PC-3 (cell line): ENCODE measurements around the gene ARMH2. TPM values are rescaled to one million over a fixed set of nuclear protein-coding genes. Genes with fewer than 3 reads are reported as not detected.

Source experiments
- ATAC-seq: fragments of 200-7000 bp; cut with Tn5 transposase; 2 replicates; pipeline ENCODE4 v1.9.1; 2020; ENCODE audit warnings: mild to moderate bottlenecking, moderate library complexity
- BruUV-seq: library from RNA; stranded (reverse); fragments of 400-500 nt; replicated peaks from 2 replicates; lab custom pipeline; 2021; lab: Mats Ljungman, UMichigan
- CTCF ChIA-PET: fragments of 300-600 bp; sonication (Branson Sonifier 250); formaldehyde crosslinking; loops from one replicate; lab custom pipeline; 2022; ENCODE audit warnings: antibody characterized with exemption; lab: Charles Lee
- POLR2A ChIA-PET: fragments of 300-600 bp; sonication (Branson Sonifier 250); formaldehyde crosslinking; loops from one replicate; lab custom pipeline; 2022; ENCODE audit warnings: antibody characterized with exemption; ENCODE audit not compliant: unreplicated experiment; lab: Charles Lee
- DNase-seq: peaks from one replicate; pipeline ENCODE4 v3.0.0-alpha.2; 2015
- H2AFZ ChIP-seq: fragments of 300-600 bp; sonication (generic); 2 replicates; pipeline ENCODE4 v1.6.0; 2016; ENCODE audit warnings: antibody characterized with exemption, low read length
- H3F3A ChIP-seq: fragments of 300-600 bp; sonication (generic); one replicate; pipeline ENCODE4 v1.6.0; 2017; ENCODE audit warnings: antibody characterized with exemption, low read length, control low read depth, mild to moderate bottlenecking; ENCODE audit not compliant: unreplicated experiment
- H3K27ac ChIP-seq: fragments of 300-600 bp; sonication (generic); 2 replicates; pipeline ENCODE4 v1.5.1; 2016; ENCODE audit warnings: mild to moderate bottlenecking, low read length
- H3K27me3 ChIP-seq: fragments of 300-600 bp; sonication (generic); 2 replicates; pipeline ENCODE4 v1.6.1; 2016; ENCODE audit warnings: low read length, mixed read lengths
- H3K36me3 ChIP-seq: fragments of 300-600 bp; sonication (generic); 2 replicates; pipeline ENCODE4 v1.6.1; 2016; ENCODE audit warnings: low read depth, mixed run types, low read length, mixed read lengths
- H3K4me1 ChIP-seq: fragments of 300-600 bp; sonication (generic); 2 replicates; pipeline ENCODE4 v1.5.1; 2016; ENCODE audit warnings: low read length; ENCODE audit not compliant: insufficient read depth
- H3K4me2 ChIP-seq: fragments of 300-600 bp; sonication (generic); 2 replicates; pipeline ENCODE4 v1.6.0; 2016; ENCODE audit warnings: low read length
- H3K4me3 ChIP-seq: fragments of 300-600 bp; sonication (generic); 2 replicates; pipeline ENCODE4 v1.5.1; 2016; ENCODE audit warnings: mild to moderate bottlenecking, low read length, mixed read lengths
- H3K79me2 ChIP-seq: fragments of 300-600 bp; sonication (generic); 2 replicates; pipeline ENCODE4 v1.6.1; 2017; ENCODE audit warnings: low read length, mixed read lengths
- H3K9ac ChIP-seq: fragments of 300-600 bp; sonication (generic); 2 replicates; pipeline ENCODE4 v1.6.0; 2016; ENCODE audit warnings: mild to moderate bottlenecking, low read length
- H3K9me2 ChIP-seq: fragments of 300-600 bp; sonication (generic); replicated peaks from 2 replicates; pipeline ENCODE4 v1.6.1; 2016; ENCODE audit warnings: mixed run types, low read length, mixed read lengths
- H3K9me3 ChIP-seq: fragments of 300-600 bp; sonication (generic); 2 replicates; pipeline ENCODE4 v1.6.1; 2016; ENCODE audit warnings: low read length, mixed read lengths
- H4K20me1 ChIP-seq: fragments of 300-600 bp; sonication (generic); 2 replicates; pipeline ENCODE4 v1.6.1; 2016; ENCODE audit warnings: low read length, mixed read lengths
- CTCF ChIP-seq: fragments of 300-600 bp; sonication (generic); conservative IDR thresholded peaks from 2 replicates; pipeline ENCODE4 v1.5.1; 2017; ENCODE audit warnings: antibody characterized with exemption, low read depth, mild to moderate bottlenecking, low read length
- EZH2 ChIP-seq: fragments of 300-600 bp; sonication (generic); IDR thresholded peaks from one replicate; pipeline ENCODE4 v1.6.1; 2017; ENCODE audit warnings: antibody characterized with exemption, mild to moderate bottlenecking, low read length; ENCODE audit not compliant: unreplicated experiment
- EZH2phosphoT487 ChIP-seq: fragments of 300-600 bp; sonication (generic); IDR thresholded peaks from 2 replicates; pipeline ENCODE4 v1.6.1; 2018; ENCODE audit warnings: mild to moderate bottlenecking, antibody characterized with exemption, low read length, borderline replicate concordance
- intact Hi-C: fragments of 100-400 bp; cut with micrococcal nuclease; formaldehyde crosslinking; loops from 2 replicates; pipeline ENCODE4 v1.9.0; 2023
- total RNA-seq: library from RNA; depleted of rRNA; stranded (reverse); fragments of >200 nt; gene quantifications from 2 replicates; pipeline ENCODE4 v1.2.3, GENCODE V29; 2014; rRNA removed

ARMH2 gene
- total RNA-seq, 1 experiment from 2014 or later, result not detected

- Histone ChIP-seq H3K27me3 (no peaks in the 10 kb centered on the region), H4K20me1 (no peaks in the 10 kb centered on the region), H3K27ac (no peak overlapping the region), H3K36me3 (no peaks in the 10 kb centered on the region), H3K79me2 (no peaks in the 10 kb centered on the region), H3K4me3 (no peak overlapping the region), H3K4me2 (no peak overlapping the region), H2AFZ (no peak overlapping the region), H3K9me2 (no peaks in the 10 kb centered on the region), H3K4me1 (peaks cover 2% of the 10 kb centered on the region; the same call in 1 of the 2 replicates), H3K9me3 (peaks cover 5% of the 10 kb centered on the region; the same call in 1 of the 2 replicates), H3F3A (no peaks in the 10 kb centered on the region), H3K9ac (no peak overlapping the region)
- BruUV-seq, result no TSS peak
- ATAC-seq (no peak), DNase-seq (no peak)
- POLR2A ChIA-PET, result no interaction called here
- intact Hi-C loops, result no loop called here
- TF ChIP-seq EZH2phosphoT487 (no peak), CTCF (no peak), EZH2 (no peak)
- CTCF ChIA-PET, result no interaction called here
Measured at GRCh38 chr6:24749297-24749696, 49.4 kb downstream of the ARMH2 start.

Other genes starting within 250 kb of the ARMH2 start
- gene KIAA0319, start 152.7 kb downstream of the ARMH2 start, total RNA-seq, result 0.84 and 1.2 TPM in 2 replicates
- gene TDP2, start 132.0 kb downstream of the ARMH2 start, total RNA-seq, result 20.6 and 24.2 TPM in 2 replicates
- gene ACOT13, start 131.8 kb downstream of the ARMH2 start, total RNA-seq, result 13.5 and 17.9 TPM in 2 replicates
- 81.8 and 91.5 TPM in 2 replicates for gene C6orf62, start 79.8 kb downstream of the ARMH2 start, total RNA-seq
- gene GMNN, start 24.0 kb downstream of the ARMH2 start, total RNA-seq, result 44.6 and 57.4 TPM in 2 replicates
- 0.44 and 0.52 TPM in 2 replicates for gene RIPOR2, start 137.0 kb upstream of the ARMH2 start, total RNA-seq